Caco-2 (cell line): ENCODE results near the gene PELI2. TPM values are rescaled to one million over a fixed set of nuclear protein-coding genes. Genes with fewer than 3 reads are reported as not detected.

ENCODE experiments used
- BruUV-seq: library from RNA; stranded (reverse); fragments of 400-500 nt; replicated peaks from 2 replicates; lab custom pipeline; 2021; lab: Mats Ljungman, UMichigan
- CTCF ChIA-PET: fragments of 300-600 bp; sonication (Branson Sonifier 250); formaldehyde crosslinking; loops from one replicate; lab custom pipeline; 2022; ENCODE audit warnings: antibody characterized with exemption; lab: Charles Lee
- POLR2A ChIA-PET: fragments of 300-600 bp; sonication (Branson Sonifier 250); formaldehyde crosslinking; loops from one replicate; lab custom pipeline; 2022; ENCODE audit warnings: antibody characterized with exemption; lab: Charles Lee
- DNase-seq, 2 experiments: peaks; one replicate each; pipeline versions ENCODE4 v3.0.0 to v3.0.0-alpha.2; 2020 to 2022
- H3K27me3 ChIP-seq: replicated peaks from 2 replicates; pipeline ENCODE4 v1.6.0; 2011; ENCODE audit warnings: low read length; ENCODE audit not compliant: control insufficient read depth, insufficient read depth
- H3K36me3 ChIP-seq: 2 replicates; pipeline ENCODE4 v1.5.1; 2011; ENCODE audit warnings: low read length; ENCODE audit not compliant: control insufficient read depth, insufficient read depth
- H3K4me1 ChIP-seq: fragments of 250-450 bp; sonication (Bioruptor Pico); 2 replicates; pipeline ENCODE4 v1.5.1; 2020; ENCODE audit warnings: mild to moderate bottlenecking
- H3K4me3 ChIP-seq: 2 replicates; pipeline ENCODE4 v1.5.1; 2011; ENCODE audit warnings: low read depth, mild to moderate bottlenecking, control low read depth, low read length
- H3K9me3 ChIP-seq: fragments of 250-450 bp; sonication (Bioruptor Pico); 2 replicates; pipeline ENCODE4 v1.5.1; 2020; ENCODE audit warnings: mild to moderate bottlenecking, moderate library complexity
- H3K27ac Mint-ChIP-seq: one replicate; pipeline ENCODE4 v1.8.0; 2022; ENCODE audit warnings: mixed read lengths; ENCODE audit not compliant: unreplicated experiment
- H3K27me3 Mint-ChIP-seq: one replicate; pipeline ENCODE4 v1.8.0; 2022; ENCODE audit warnings: mixed read lengths; ENCODE audit not compliant: insufficient read depth, unreplicated experiment
- H3K36me3 Mint-ChIP-seq: one replicate; pipeline ENCODE4 v1.8.0; 2022; ENCODE audit warnings: mild to moderate bottlenecking, mixed read lengths; ENCODE audit not compliant: insufficient read depth, unreplicated experiment
- H3K4me1 Mint-ChIP-seq: one replicate; pipeline ENCODE4 v1.8.0; 2022; ENCODE audit warnings: low read depth, mixed read lengths; ENCODE audit not compliant: unreplicated experiment
- H3K4me3 Mint-ChIP-seq: one replicate; pipeline ENCODE4 v1.8.0; 2022; ENCODE audit warnings: mild to moderate bottlenecking, moderate library complexity, mixed read lengths; ENCODE audit not compliant: unreplicated experiment
- H3K9me3 Mint-ChIP-seq: one replicate; pipeline ENCODE4 v1.8.0; 2022; ENCODE audit warnings: mixed read lengths; ENCODE audit not compliant: unreplicated experiment
- intact Hi-C: fragments of 100-400 bp; cut with micrococcal nuclease; formaldehyde crosslinking; loops from one replicate; pipeline ENCODE4 v1.10.0; 2022; ENCODE audit not compliant: unreplicated experiment
- total RNA-seq: library from RNA; stranded (reverse); gene quantifications from 2 replicates; pipeline ENCODE4 v1.2.3, GENCODE V29; 2022
- TF ChIP-seq, protein P1 (sequence below), 2 experiments: fragments of 200-600 bp in 1 of 2; IDR thresholded peaks; 1 replicate in 1 of 2; 2 replicates in 1 of 2; pipeline versions ENCODE4 v1.5.1 to v1.8.0; 2011 to 2022; ENCODE audit warnings: antibody characterized with exemption in 1 of 2, control low read depth in 1 of 2, inconsistent platforms in 1 of 2, low read depth in 1 of 2, low read length in 1 of 2, mild to moderate bottlenecking in 1 of 2, moderate library complexity in 1 of 2; ENCODE audit not compliant: insufficient read depth in 1 of 2, severe bottlenecking in 1 of 2, unreplicated experiment in 1 of 2

PELI2 gene
- total RNA-seq, 1 experiment from 2014 or later, result 8.5 TPM

DNA sequence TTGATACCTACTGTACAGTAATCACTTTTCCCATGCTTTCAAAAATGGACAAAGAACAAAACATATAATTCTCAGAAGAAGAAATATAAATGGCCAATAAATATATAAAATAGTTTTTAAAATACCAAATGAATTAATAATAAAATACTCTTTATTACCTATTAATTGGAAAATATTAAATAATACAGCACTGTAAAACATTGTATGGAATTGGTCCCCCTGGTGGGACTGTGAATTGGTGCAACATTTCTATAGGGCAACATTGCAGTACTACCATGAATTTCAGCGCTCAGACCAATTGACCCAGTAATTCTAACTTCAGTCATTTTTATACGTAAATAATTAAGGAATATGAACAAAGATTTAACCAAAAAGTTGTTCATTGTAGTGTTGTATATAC is 162.6 kb downstream of the PELI2 start:
- Histone ChIP-seq H3K4me1 (no peaks in the 10 kb centered on the region), H3K4me3 (no peak overlapping the region), H3K36me3 (no peaks in the 10 kb centered on the region), H3K27me3 (no peaks in the 10 kb centered on the region), H3K9me3 (no peaks in the 10 kb centered on the region)
- Mint-ChIP-seq H3K27me3 (no peaks in the 10 kb centered on the region), H3K9me3 (no peaks in the 10 kb centered on the region), H3K27ac (no peak overlapping the region), H3K36me3 (no peaks in the 10 kb centered on the region), H3K4me3 (no peak overlapping the region), H3K4me1 (no peaks in the 10 kb centered on the region)
- POLR2A ChIA-PET, result no interaction called here
- TF ChIP-seq, protein P1, sequence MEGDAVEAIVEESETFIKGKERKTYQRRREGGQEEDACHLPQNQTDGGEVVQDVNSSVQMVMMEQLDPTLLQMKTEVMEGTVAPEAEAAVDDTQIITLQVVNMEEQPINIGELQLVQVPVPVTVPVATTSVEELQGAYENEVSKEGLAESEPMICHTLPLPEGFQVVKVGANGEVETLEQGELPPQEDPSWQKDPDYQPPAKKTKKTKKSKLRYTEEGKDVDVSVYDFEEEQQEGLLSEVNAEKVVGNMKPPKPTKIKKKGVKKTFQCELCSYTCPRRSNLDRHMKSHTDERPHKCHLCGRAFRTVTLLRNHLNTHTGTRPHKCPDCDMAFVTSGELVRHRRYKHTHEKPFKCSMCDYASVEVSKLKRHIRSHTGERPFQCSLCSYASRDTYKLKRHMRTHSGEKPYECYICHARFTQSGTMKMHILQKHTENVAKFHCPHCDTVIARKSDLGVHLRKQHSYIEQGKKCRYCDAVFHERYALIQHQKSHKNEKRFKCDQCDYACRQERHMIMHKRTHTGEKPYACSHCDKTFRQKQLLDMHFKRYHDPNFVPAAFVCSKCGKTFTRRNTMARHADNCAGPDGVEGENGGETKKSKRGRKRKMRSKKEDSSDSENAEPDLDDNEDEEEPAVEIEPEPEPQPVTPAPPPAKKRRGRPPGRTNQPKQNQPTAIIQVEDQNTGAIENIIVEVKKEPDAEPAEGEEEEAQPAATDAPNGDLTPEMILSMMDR (IDR thresholded peaks at IDR 0.05; ENCODE audit: insufficient read depth in 1 of 2, low read depth in 1 of 2, low read length in 1 of 2, severe bottlenecking in 1 of 2, unreplicated experiment in 1 of 2), result peak in 1 of 2 experiments; percentile 14
- CTCF ChIA-PET, result no interaction called here
- no peak for DNase-seq
- intact Hi-C loops, result no loop called here
- no TSS peak for BruUV-seq

DNA sequence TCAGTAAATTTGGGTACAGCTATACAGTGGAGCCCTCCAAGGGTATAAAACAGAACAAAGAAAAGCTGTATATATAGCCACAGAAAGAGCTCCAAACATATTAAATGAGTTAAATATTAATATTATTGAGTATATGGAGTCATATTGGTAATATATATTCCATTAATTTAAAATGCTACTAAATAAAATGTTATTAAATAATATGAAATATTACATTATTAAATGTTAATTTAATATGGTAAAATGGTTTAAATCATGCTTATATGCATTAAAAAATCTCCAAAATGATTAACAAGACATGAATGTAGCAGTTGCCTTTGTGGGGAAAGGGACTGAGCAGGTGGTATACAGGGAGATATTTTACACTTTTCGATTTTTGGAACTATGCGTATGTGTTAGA is 164.0 kb downstream of the PELI2 start:
- Histone ChIP-seq H3K27me3 (no peaks in the 10 kb centered on the region), H3K36me3 (no peaks in the 10 kb centered on the region), H3K4me1 (no peaks in the 10 kb centered on the region), H3K4me3 (no peak overlapping the region), H3K9me3 (no peaks in the 10 kb centered on the region)
- CTCF ChIA-PET, result no interaction called here
- Mint-ChIP-seq H3K4me1 (no peaks in the 10 kb centered on the region), H3K9me3 (no peaks in the 10 kb centered on the region), H3K4me3 (no peak overlapping the region), H3K36me3 (no peaks in the 10 kb centered on the region), H3K27me3 (no peaks in the 10 kb centered on the region), H3K27ac (no peak overlapping the region)
- BruUV-seq, result no TSS peak
- TF ChIP-seq, protein P1 (IDR thresholded peaks at IDR 0.05; ENCODE audit: insufficient read depth in 1 of 2, low read depth in 1 of 2, low read length in 1 of 2, severe bottlenecking in 1 of 2, unreplicated experiment in 1 of 2), result no peak
- intact Hi-C loops, result no loop called here
- DNase-seq, result no peak
- POLR2A ChIA-PET, result no interaction called here

DNA sequence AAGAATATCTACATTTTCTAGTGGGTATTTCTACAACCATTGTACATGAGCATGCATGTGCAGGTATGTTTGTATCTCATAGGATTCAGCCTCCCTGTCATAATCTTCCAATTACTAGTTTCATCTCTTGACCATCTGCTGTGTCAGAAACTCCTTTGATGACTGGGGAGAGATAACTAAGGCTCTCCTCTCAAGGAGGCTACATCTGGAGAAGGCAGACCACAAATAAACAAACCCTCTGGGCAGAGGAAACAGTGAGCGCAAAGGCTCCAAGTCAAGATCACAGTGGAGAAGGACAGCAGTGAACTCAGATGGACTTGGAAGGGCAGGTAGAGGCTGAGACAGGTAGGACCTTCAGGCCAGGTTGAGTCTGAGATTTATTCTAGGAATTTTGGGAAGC is 166.4 kb downstream of the PELI2 start:
- no peak for DNase-seq
- intact Hi-C loops, result no loop called here
- ChIA-PET POLR2A (no interaction called here), CTCF (no interaction called here)
- Mint-ChIP-seq H3K9me3 (no peaks in the 10 kb centered on the region), H3K4me3 (no peak overlapping the region), H3K4me1 (no peaks in the 10 kb centered on the region), H3K27me3 (no peaks in the 10 kb centered on the region), H3K36me3 (no peaks in the 10 kb centered on the region), H3K27ac (no peak overlapping the region)
- TF ChIP-seq, protein P1 (IDR thresholded peaks at IDR 0.05; ENCODE audit: insufficient read depth in 1 of 2, low read depth in 1 of 2, low read length in 1 of 2, severe bottlenecking in 1 of 2, unreplicated experiment in 1 of 2), result no peak
- BruUV-seq, result no TSS peak
- Histone ChIP-seq H3K27me3 (no peaks in the 10 kb centered on the region), H3K4me3 (no peak overlapping the region), H3K9me3 (no peaks in the 10 kb centered on the region), H3K4me1 (no peaks in the 10 kb centered on the region), H3K36me3 (no peaks in the 10 kb centered on the region)
